Embryonic facial prominence (tissue), 1 donor: Measurements from ENCODE around the gene GZMM.

Source experiments
- DNase-seq: peaks from one replicate; pipeline ENCODE4 v3.0.0-alpha.2; 2016; ENCODE audit errors: extremely low spot score

Gene GZMM

GRCh38 chr19:597406-598315 is 53.8 kb downstream of the GZMM start:
- no peak for DNase-seq
